Measurements from ENCODE around the gene VPS37B.

Gene VPS37B, protein sequence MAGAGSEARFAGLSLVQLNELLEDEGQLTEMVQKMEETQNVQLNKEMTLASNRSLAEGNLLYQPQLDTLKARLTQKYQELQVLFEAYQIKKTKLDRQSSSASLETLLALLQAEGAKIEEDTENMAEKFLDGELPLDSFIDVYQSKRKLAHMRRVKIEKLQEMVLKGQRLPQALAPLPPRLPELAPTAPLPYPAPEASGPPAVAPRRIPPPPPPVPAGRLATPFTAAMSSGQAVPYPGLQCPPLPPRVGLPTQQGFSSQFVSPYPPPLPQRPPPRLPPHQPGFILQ

GRCh38 chr12:122895704-122896636 is at the start of gene VPS37B:
VPS37B (minus strand) TSS chr12:122896124; CDS start chr12:122896062, 62 bp downstream.
- DNase-seq: peak; percentile 62

- DNase-seq: no peak
Observed at GRCh38 chr12:122944605-122945592, 49.0 kb upstream of the VPS37B start.

GRCh38 chr12:122943196-122943595 is 47.3 kb upstream of the VPS37B start:
- no peak for DNase-seq

- DNase-seq: no peak
Observed at GRCh38 chr12:122942637-122943036, 46.7 kb upstream of the VPS37B start.

- DNase-seq: peak; percentile 38
Observed at GRCh38 chr12:122941351-122941750, 45.4 kb upstream of the VPS37B start.

- DNase-seq: no peak
Observed at GRCh38 chr12:122939125-122939524, 43.2 kb upstream of the VPS37B start.

- DNase-seq: peak; percentile 64
Observed at GRCh38 chr12:122937622-122938091, 41.7 kb upstream of the VPS37B start.

- DNase-seq: no peak
Observed at GRCh38 chr12:122935318-122935717, 39.4 kb upstream of the VPS37B start.

GRCh38 chr12:122934722-122935121 is 38.8 kb upstream of the VPS37B start:
- DNase-seq: no peak

DNA sequence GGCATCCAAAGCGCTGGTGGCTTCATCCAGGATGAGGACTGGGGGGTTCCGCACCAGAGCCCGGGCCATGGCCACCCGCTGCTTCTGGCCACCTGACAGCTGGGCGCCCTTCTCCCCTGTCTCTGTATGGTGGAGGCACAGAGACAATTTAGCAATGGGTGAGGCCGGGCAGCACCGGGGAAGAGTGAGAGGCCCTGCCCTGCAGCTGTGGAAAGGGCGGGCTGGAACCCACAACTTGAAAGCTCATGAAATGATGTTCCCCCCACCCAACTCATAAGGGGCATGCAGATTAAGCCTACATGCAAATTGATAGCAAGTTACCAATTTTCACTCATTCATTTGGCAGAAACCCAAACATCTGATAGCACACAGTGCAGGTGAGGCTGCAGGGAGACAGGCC is 36.3 kb upstream of the VPS37B start:
- no peak for DNase-seq

GRCh38 chr12:122929812-122930211 is 33.9 kb upstream of the VPS37B start:
- no peak for DNase-seq

DNA sequence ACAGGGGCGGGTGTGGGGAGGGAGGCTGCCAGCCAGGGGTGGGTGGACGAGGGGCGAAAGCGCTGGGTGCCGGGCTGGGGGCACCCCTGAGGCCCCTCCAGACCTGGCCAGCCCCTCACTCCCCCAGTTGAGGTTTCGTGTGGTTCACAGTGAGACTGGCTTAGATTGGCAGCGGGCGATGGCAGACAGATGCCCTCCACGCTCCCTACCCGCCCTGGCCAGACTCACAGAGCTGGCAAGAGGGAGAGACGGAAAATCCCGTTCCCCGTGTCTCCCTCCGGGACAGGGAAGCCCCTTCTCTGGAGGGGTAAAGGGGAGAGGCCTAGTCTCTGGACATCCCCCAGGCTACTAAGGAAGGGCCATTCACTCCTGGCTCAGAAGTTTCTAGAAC is 33.2 kb upstream of the VPS37B start:
- no peak for DNase-seq

DNA sequence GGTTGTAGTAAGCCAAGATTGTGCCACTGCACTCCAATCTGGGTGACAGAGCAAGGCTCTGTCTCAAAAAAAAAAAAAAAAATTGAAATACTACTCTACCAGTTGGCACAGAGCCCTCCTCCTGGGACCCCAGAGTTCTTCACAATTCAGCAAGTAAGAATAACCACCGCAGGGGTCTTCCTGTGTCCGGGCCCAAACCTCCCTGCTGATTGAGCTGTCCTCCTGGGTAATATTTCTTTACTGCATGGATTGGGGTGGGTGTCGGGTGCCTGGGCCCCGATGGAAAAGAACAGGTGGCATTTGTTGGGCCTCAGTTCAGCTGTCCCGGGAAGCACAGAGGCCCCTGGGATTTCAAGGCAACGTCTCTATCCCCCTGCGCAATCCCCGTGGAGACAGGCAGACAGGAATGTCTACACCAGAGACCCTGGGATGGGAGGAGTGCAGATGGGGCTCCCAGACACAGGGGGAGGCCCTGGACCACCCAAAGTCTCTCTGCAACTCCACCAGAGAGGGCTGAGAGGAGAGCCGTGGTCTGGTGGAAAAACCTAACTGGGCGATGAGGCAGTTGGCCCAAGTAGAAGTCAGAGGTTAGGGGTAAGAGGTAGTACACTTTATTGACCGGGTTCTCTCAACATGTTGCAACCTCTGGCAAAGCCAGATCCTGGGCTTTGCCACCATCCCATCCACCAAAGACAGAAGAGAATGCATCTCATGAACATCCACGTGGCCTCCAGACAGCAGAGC is 32.7 kb upstream of the VPS37B start:
- no peak for DNase-seq

DNA sequence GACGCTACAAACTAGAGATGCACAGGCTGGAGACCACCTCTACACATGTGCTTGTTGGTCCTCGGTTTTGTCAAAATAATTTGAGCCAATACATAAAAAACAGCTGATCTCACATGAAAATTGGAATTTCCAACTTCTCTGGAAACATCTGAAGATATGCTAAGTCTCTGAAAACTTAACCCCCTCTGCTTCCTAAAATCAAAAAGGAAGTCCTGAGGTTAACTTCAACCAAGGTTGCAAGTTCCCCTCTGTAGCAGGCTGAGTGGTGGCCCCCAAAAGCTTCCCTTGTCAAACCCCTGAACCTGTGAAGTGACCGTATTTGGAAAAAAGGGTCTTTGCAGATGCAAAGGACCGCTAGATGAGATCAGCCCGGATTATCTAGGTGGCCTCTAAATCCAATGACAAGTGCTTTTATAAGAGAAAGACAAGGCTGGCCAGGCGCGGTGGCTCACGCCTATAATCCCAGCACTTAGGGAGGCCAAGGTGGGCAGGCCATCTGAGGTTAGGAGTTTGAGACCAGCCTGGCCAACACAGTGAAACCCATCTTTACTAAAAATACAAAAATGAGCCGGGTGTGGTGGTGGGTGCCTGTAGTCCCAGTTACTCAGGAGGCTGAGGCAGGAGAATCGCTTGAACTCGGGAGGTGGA is 32.0 kb upstream of the VPS37B start:
- no peak for DNase-seq

- no peak for DNase-seq
Observed at GRCh38 chr12:122921917-122922316, 26.0 kb upstream of the VPS37B start.

- no peak for DNase-seq
Observed at GRCh38 chr12:122920687-122921086, 24.8 kb upstream of the VPS37B start.

DNA sequence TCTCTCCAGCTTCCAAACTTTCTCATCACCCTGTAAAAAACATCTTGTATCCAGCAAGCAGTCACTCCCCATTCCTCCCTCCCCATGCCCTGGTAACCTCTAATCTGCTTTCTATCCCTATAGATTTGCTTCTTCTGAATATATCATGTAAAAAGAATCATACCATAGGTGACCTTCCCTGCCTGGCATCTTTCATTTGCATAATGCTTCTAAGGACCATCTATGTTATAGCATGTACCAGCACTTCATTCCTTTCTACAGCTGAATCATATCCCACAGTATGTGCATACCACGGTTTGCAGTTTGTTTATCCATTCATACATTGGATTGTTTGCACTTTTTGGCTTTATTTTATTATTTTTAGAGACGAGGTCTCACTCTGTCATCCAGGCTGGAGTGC is 22.9 kb upstream of the VPS37B start:
- DNase-seq: no peak

- no peak for DNase-seq
Observed at GRCh38 chr12:122917507-122918121, 21.7 kb upstream of the VPS37B start.

DNA sequence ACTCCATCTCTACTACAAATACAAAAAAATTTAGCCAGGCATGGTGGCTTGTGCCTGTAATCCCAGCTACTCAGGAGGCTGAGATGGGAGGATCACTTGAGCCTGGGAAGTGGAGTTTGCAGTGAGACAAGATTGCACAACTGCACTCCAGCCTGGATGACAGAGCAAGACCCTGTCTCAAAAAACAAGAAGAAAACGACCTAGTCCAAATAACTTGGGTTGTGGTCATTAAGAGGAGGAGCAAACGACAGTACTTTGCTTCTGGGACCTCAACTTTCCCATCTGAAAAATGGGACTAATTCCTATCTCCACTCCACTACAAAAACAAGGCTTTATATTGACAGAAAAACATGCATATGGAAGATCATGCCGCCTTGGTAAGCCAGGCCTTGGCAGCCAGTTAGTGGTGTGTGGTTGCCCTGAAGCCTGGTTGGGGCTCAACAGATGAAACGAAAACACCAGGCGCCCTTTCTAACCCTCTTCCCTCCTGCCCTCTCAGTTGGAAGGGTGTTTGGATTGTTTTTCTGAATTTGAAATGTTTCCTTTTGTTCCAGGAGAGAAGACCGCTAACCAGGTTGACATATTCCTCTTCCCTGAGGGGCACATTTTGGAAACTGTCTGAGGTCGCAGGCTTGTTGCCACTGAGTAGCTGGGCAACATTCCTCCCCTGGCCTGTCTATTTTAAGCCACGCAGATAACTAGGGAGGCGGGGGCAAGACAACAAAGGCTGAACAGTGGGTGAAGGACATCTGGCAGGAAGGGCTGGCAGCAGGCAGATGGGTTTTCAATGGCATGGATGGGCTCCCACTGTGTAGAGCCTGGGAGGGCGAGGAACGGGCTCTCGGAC is 13.7 kb upstream of the VPS37B start:
- DNase-seq: no peak

GRCh38 chr12:122908915-122909314 is 13.0 kb upstream of the VPS37B start:
- no peak for DNase-seq
